ENCODE measurements around the gene KIF5C. TPM values are rescaled to one million over a fixed set of nuclear protein-coding genes. Genes with fewer than 3 reads are reported as not detected.

The KIF5C gene
- total RNA-seq, 1 donor from 2014 or later, result 0.47 TPM

DNA sequence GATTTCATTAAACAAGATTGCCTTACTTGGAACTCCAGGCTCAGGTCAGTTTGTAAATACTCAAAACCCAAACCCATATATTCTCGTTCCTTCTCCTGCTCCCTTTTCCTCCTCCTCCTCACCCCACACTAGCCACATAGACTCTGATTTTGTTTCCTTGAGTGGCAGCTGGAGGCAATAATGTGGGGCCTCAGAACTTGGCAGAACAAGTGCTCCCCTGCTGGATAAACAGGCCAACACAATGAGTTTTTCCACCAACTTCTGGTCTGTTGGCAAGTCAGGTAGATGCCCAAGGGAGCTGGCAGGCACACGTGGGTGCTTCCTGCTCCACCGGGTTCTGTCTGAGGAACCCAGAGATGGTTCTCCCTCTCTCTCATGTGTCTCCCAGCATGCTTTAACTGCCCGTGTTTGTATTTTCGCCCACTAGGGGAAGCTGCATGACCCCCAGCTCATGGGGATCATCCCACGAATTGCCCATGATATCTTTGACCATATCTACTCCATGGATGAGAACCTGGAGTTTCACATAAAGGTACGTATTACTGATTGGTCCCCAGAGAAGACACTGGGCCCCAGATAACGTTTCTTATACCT is 61.9 kb downstream of the KIF5C start:
- H3K36me3 ChIP-seq, result no peaks in the 10 kb centered on the region
- peaks cover 16% of the 10 kb centered on the region for H3K27me3 ChIP-seq (ENCODE audit: low read depth)
- H3K4me1 ChIP-seq, result no peaks in the 10 kb centered on the region
- no peak overlapping the region for H3K27ac ChIP-seq (replicated peaks)
- no peak overlapping the region for H3K4me3 ChIP-seq
- H3K9me3 ChIP-seq (replicated peaks), result no peaks in the 10 kb centered on the region
- no peak for DNase-seq
- intact Hi-C loops (cut with micrococcal nuclease), result no loop called here
- TF ChIP-seq, protein P1, sequence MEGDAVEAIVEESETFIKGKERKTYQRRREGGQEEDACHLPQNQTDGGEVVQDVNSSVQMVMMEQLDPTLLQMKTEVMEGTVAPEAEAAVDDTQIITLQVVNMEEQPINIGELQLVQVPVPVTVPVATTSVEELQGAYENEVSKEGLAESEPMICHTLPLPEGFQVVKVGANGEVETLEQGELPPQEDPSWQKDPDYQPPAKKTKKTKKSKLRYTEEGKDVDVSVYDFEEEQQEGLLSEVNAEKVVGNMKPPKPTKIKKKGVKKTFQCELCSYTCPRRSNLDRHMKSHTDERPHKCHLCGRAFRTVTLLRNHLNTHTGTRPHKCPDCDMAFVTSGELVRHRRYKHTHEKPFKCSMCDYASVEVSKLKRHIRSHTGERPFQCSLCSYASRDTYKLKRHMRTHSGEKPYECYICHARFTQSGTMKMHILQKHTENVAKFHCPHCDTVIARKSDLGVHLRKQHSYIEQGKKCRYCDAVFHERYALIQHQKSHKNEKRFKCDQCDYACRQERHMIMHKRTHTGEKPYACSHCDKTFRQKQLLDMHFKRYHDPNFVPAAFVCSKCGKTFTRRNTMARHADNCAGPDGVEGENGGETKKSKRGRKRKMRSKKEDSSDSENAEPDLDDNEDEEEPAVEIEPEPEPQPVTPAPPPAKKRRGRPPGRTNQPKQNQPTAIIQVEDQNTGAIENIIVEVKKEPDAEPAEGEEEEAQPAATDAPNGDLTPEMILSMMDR (IDR thresholded peaks at IDR 0.05; ENCODE audit: borderline replicate concordance), result no peak

DNA sequence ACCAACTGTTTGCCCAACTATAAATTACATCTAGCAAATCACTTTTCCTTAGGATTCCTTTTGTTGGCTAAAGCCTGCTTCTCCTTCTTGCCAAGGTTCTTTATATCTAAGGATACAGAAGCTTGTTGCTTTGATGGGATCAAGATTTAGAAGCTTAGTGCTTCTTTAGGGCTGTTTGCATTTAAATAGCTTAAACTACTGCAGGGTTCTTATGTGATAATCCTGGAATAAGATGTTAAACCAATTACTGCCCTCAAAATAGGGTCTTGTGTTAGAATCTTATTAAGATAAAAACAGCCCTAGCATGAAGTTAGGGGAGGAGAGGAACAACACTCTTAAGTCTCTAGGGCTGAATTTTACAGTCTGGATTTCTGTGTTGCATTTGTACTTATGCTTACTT is 64.2 kb downstream of the KIF5C start:
- DNase-seq, result no peak
- no peaks in the 10 kb centered on the region for H3K9me3 ChIP-seq (replicated peaks)
- H3K4me3 ChIP-seq, result no peak overlapping the region
- H3K4me1 ChIP-seq, result no peaks in the 10 kb centered on the region
- intact Hi-C loops (cut with micrococcal nuclease), result no loop called here
- H3K27me3 ChIP-seq (ENCODE audit: low read depth), result peaks cover 3% of the 10 kb centered on the region
- TF ChIP-seq, protein P1 (IDR thresholded peaks at IDR 0.05; ENCODE audit: borderline replicate concordance), result no peak
- no peak overlapping the region for H3K27ac ChIP-seq (replicated peaks)
- H3K36me3 ChIP-seq, result no peaks in the 10 kb centered on the region

DNA sequence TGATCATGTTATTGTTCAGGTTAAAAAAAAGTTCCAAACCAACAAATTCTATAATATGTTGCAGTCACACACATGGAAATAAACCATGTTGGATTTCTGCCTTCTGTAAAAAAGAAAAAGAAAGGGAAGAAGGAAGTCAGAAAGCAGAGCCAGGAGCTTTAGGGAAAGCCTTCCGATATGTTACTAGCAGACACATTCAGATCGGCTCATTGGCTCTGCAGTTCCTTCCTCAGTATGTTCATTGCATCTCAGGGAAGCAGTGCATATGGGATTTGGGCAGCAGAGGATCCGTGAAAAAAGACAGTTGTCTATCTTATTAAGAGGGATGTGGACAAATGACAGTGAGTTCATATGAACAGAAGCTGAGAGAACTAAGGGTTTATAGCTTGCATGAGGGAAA is 68.1 kb downstream of the KIF5C start:
- DNase-seq, result no peak
- intact Hi-C loops (cut with micrococcal nuclease), result no loop called here
- Histone ChIP-seq H3K36me3 (no peaks in the 10 kb centered on the region), H3K27me3 (ENCODE audit: low read depth) (peaks cover 3% of the 10 kb centered on the region), H3K9me3 (replicated peaks) (peaks cover 8% of the 10 kb centered on the region), H3K27ac (replicated peaks) (no peak overlapping the region), H3K4me1 (no peaks in the 10 kb centered on the region), H3K4me3 (no peak overlapping the region)
- TF ChIP-seq, protein P1 (IDR thresholded peaks at IDR 0.05; ENCODE audit: borderline replicate concordance), result no peak

DNA sequence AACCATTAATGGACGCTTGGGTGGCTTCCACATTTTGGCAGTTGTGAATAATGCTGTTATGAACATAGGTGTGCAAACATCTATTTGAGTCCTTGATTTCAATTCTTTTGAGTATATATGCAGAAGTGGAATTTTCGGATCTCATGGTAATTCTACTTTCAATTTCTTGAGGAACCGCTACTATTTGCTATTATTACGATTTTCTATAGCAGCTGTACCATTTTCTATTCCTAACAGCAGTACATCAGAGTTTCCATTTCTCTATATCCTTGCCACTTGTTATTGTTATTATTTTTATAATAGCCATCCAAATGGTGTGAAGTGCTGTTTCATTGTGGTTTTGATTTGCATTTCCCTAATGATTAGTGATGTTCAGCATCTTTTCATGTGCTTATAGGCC is 69.5 kb downstream of the KIF5C start:
- H3K27me3 ChIP-seq (ENCODE audit: low read depth), result peaks cover 3% of the 10 kb centered on the region
- no peak for DNase-seq
- no peaks in the 10 kb centered on the region for H3K36me3 ChIP-seq
- H3K27ac ChIP-seq (replicated peaks), result no peak overlapping the region
- peaks cover 8% of the 10 kb centered on the region for H3K9me3 ChIP-seq (replicated peaks)
- intact Hi-C loops (cut with micrococcal nuclease), result no loop called here
- H3K4me1 ChIP-seq, result no peaks in the 10 kb centered on the region
- H3K4me3 ChIP-seq, result no peak overlapping the region
- TF ChIP-seq, protein P1 (IDR thresholded peaks at IDR 0.05; ENCODE audit: borderline replicate concordance), result no peak

DNA sequence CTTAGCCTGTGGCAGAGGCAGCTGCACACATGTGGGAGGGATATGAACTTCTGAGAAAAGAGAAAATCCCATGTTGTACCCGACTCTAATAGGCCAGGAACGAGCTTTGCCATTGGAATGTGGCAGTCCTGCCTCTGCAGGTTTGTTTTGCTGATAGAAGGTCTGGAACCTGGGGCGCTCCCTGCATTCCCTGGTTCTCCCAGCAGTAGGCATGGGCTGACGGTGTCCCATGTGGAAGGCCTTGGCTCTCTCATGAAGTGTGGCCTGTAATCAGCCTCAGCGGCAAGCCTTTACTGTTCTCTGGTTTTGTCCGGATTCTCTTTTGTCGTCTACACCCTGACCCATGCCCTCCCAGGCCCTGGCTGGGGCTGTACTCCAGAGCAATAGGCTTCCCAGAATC is 72.3 kb downstream of the KIF5C start:
- Histone ChIP-seq H3K36me3 (no peaks in the 10 kb centered on the region), H3K4me3 (no peak overlapping the region), H3K9me3 (replicated peaks) (peaks cover 8% of the 10 kb centered on the region), H3K27me3 (ENCODE audit: low read depth) (peaks cover 3% of the 10 kb centered on the region), H3K4me1 (no peaks in the 10 kb centered on the region), H3K27ac (replicated peaks) (no peak overlapping the region)
- TF ChIP-seq, protein P1 (IDR thresholded peaks at IDR 0.05; ENCODE audit: borderline replicate concordance), result no peak
- no peak for DNase-seq
- intact Hi-C loops (cut with micrococcal nuclease), result no loop called here

Data from left ventricle myocardium inferior (tissue), 1 donor.